NCI-H1436 treated with DMSO at 0.1 percent for 48 hours (cell line): ENCODE measurements around the gene ARID1B.

Experiments used
- DNase-seq: peaks from one replicate; lab custom pipeline; 2025; lab: John Stamatoyannopoulos, UW

The ARID1B gene

GRCh38 chr6:156879186-156879585, 102.0 kb downstream of the ARID1B start:
- DNase-seq = no peak

GRCh38 chr6:156879591-156879990, 102.4 kb downstream of the ARID1B start:
- no peak for DNase-seq

- no peak for DNase-seq
Observed at GRCh38 chr6:156880913-156881312, 103.7 kb downstream of the ARID1B start.

GRCh38 chr6:156881687-156882629, 104.8 kb downstream of the ARID1B start:
- DNase-seq = no peak

GRCh38 chr6:156883497-156884252, 106.5 kb downstream of the ARID1B start:
- DNase-seq = no peak

- DNase-seq = no peak
Observed at GRCh38 chr6:156884306-156884705, 107.1 kb downstream of the ARID1B start.

- no peak for DNase-seq
Observed at GRCh38 chr6:156885562-156885961, 108.4 kb downstream of the ARID1B start.

GRCh38 chr6:156886409-156886808, 109.2 kb downstream of the ARID1B start:
- DNase-seq = no peak

- DNase-seq = no peak
Observed at GRCh38 chr6:156887623-156888269, 110.6 kb downstream of the ARID1B start.

GRCh38 chr6:156889469-156889868, 112.3 kb downstream of the ARID1B start:
- peak; percentile 24 for DNase-seq

- no peak for DNase-seq
Observed at GRCh38 chr6:156889986-156890385, 112.8 kb downstream of the ARID1B start.

GRCh38 chr6:156890627-156891314, 113.6 kb downstream of the ARID1B start:
- DNase-seq = no peak

- no peak for DNase-seq
Observed at GRCh38 chr6:156897907-156898531, 120.8 kb downstream of the ARID1B start.

GRCh38 chr6:156899071-156899470, 121.9 kb downstream of the ARID1B start:
- DNase-seq = no peak

- no peak for DNase-seq
Observed at GRCh38 chr6:156899532-156900135, 122.5 kb downstream of the ARID1B start.

GRCh38 chr6:156900292-156900691, 123.1 kb downstream of the ARID1B start:
- DNase-seq = no peak

- DNase-seq = no peak
Observed at GRCh38 chr6:156901309-156902019, 124.3 kb downstream of the ARID1B start.

- DNase-seq = no peak
Observed at GRCh38 chr6:156902782-156903181, 125.6 kb downstream of the ARID1B start.

- no peak for DNase-seq
Observed at GRCh38 chr6:156904176-156904967, 127.2 kb downstream of the ARID1B start.

- no peak for DNase-seq
Observed at GRCh38 chr6:156905801-156906200, 128.6 kb downstream of the ARID1B start.
